Hepatocyte (in vitro differentiated cells): ENCODE results near the gene ALDH2. TPM values are rescaled to one million over a fixed set of nuclear protein-coding genes. Genes with fewer than 3 reads are reported as not detected.

Experiments used
- DNase-seq: peaks from one replicate; pipeline ENCODE4 v3.0.0-alpha.2; 2016; ENCODE audit warnings: low spot score
- H2AFZ ChIP-seq: fragments of 200-600 bp; sonication (generic); 2 replicates; pipeline ENCODE4 v1.6.0; 2016; ENCODE audit warnings: antibody characterized with exemption, mild to moderate bottlenecking
- H3K27ac ChIP-seq: fragments of 200-600 bp; sonication (generic); 2 replicates; pipeline ENCODE4 v1.5.1; 2016; ENCODE audit warnings: mild to moderate bottlenecking
- H3K27me3 ChIP-seq: fragments of 200-600 bp; sonication (generic); 2 replicates; pipeline ENCODE4 v1.6.1; 2016
- H3K36me3 ChIP-seq: fragments of 200-600 bp; sonication (generic); replicated peaks from 2 replicates; pipeline ENCODE4 v1.5.1; 2016; ENCODE audit warnings: low read depth; ENCODE audit not compliant: insufficient read depth
- H3K4me1 ChIP-seq: fragments of 200-600 bp; sonication (generic); 2 replicates; pipeline ENCODE4 v1.5.1; 2016; ENCODE audit warnings: mild to moderate bottlenecking, moderate library complexity; ENCODE audit not compliant: insufficient read depth
- H3K4me2 ChIP-seq: fragments of 200-600 bp; sonication (generic); 2 replicates; pipeline ENCODE4 v1.6.0; 2016
- H3K4me3 ChIP-seq: fragments of 200-600 bp; sonication (generic); 2 replicates; pipeline ENCODE4 v1.5.1; 2016; ENCODE audit warnings: mild to moderate bottlenecking
- H3K79me2 ChIP-seq: fragments of 200-600 bp; sonication (generic); 2 replicates; pipeline ENCODE4 v1.6.0; 2017; ENCODE audit warnings: mild to moderate bottlenecking
- H3K9me2 ChIP-seq: fragments of 200-600 bp; sonication (generic); replicated peaks from 2 replicates; pipeline ENCODE4 v1.6.0; 2017; ENCODE audit warnings: mild to moderate bottlenecking; ENCODE audit not compliant: insufficient read depth
- H3K9me3 ChIP-seq: fragments of 200-600 bp; sonication (generic); 2 replicates; pipeline ENCODE4 v1.5.1; 2016; ENCODE audit warnings: low read depth, mild to moderate bottlenecking
- H4K20me1 ChIP-seq: fragments of 200-600 bp; sonication (generic); 2 replicates; pipeline ENCODE4 v1.6.0; 2016; ENCODE audit warnings: mild to moderate bottlenecking; ENCODE audit not compliant: insufficient read depth, poor library complexity, severe bottlenecking
- CTCF ChIP-seq: fragments of 200-600 bp; sonication (generic); IDR thresholded peaks from 2 replicates; pipeline ENCODE4 v1.5.1; 2016; ENCODE audit warnings: antibody characterized with exemption, mild to moderate bottlenecking; ENCODE audit not compliant: poor library complexity
- EZH2 ChIP-seq: fragments of 200-600 bp; sonication (generic); IDR thresholded peaks from 2 replicates; pipeline ENCODE4 v1.6.1; 2016; ENCODE audit warnings: antibody characterized with exemption, mild to moderate bottlenecking, borderline replicate concordance
- EZH2phosphoT487 ChIP-seq: fragments of 200-600 bp; sonication (generic); IDR thresholded peaks from one replicate; pipeline ENCODE4 v1.6.1; 2018; ENCODE audit warnings: antibody characterized with exemption, mild to moderate bottlenecking, low read depth, moderate library complexity; ENCODE audit not compliant: unreplicated experiment, severe bottlenecking
- WGBS: methylation state at CpG from one replicate; pipeline ENCODE4 v1.1.6; 2016; ENCODE audit warnings: low lambda C conversion rate; ENCODE audit errors: missing lambda C conversion rate; 5-methylcytosine and 5-hydroxymethylcytosine counted together
- polyA plus RNA-seq: library from polyadenylated mRNA; unstranded; fragments of >200 nt; fragmentation: Nextera tagmentation; extraction: Ambion mirVana; gene quantifications from 2 replicates; pipeline ENCODE4 v1.2.1, GENCODE V29; 2016
- total RNA-seq: library from RNA; depleted of rRNA; stranded (reverse); fragments of >200 nt; gene quantifications from 2 replicates; pipeline ENCODE4 v1.2.3, GENCODE V29; 2014

ALDH2 gene
- total and polyA plus RNA-seq, 2 experiments from 2014 or later: 126 to 203 TPM

GRCh38 chr12:111728795-111729194 lies 37.9 kb upstream of the ALDH2 start:
- Histone ChIP-seq H3K27me3 (no peaks in the 10 kb centered on the region), H3K9me3 (no peaks in the 10 kb centered on the region), H3K4me1 (no peaks in the 10 kb centered on the region), H3K79me2 (no peaks in the 10 kb centered on the region), H3K4me2 (no peak overlapping the region), H3K27ac (no peak overlapping the region), H3K9me2 (no peaks in the 10 kb centered on the region), H3K4me3 (no peak overlapping the region), H2AFZ (no peak overlapping the region), H3K36me3 (no peaks in the 10 kb centered on the region), H4K20me1 (no peaks in the 10 kb centered on the region)
- DNase-seq: no peak
- TF ChIP-seq EZH2 (no peak), EZH2phosphoT487 (no peak), CTCF (no peak)
- WGBS: 94% methylated on average over 2 of the region's 2 CpGs

GRCh38 chr12:111730420-111730819 lies 36.3 kb upstream of the ALDH2 start:
- Histone ChIP-seq H3K9me2 (no peaks in the 10 kb centered on the region), H2AFZ (no peak overlapping the region), H3K27ac (no peak overlapping the region), H3K27me3 (no peaks in the 10 kb centered on the region), H3K79me2 (no peaks in the 10 kb centered on the region), H3K4me2 (no peak overlapping the region), H4K20me1 (no peaks in the 10 kb centered on the region), H3K9me3 (no peaks in the 10 kb centered on the region), H3K4me1 (no peaks in the 10 kb centered on the region), H3K36me3 (no peaks in the 10 kb centered on the region), H3K4me3 (no peak overlapping the region)
- no peak for TF ChIP-seq CTCF
- no peak for TF ChIP-seq EZH2
- no peak for TF ChIP-seq EZH2phosphoT487
- DNase-seq: no peak
- WGBS: 82% methylated on average over 9 of the region's 9 CpGs

- H3K9me2 ChIP-seq: no peaks in the 10 kb centered on the region
- H3K4me3 ChIP-seq: no peak overlapping the region
- H3K27ac ChIP-seq: no peak overlapping the region
- no peaks in the 10 kb centered on the region for H3K36me3 ChIP-seq
- no peak overlapping the region for H3K4me2 ChIP-seq
- no peaks in the 10 kb centered on the region for H4K20me1 ChIP-seq
- no peaks in the 10 kb centered on the region for H3K79me2 ChIP-seq
- H2AFZ ChIP-seq: no peak overlapping the region
- H3K27me3 ChIP-seq: no peaks in the 10 kb centered on the region
- 96% methylated on average over 4 of the region's 4 CpGs for WGBS
- H3K9me3 ChIP-seq: no peaks in the 10 kb centered on the region
- TF ChIP-seq EZH2: no peak
- no peak for TF ChIP-seq CTCF
- no peak for TF ChIP-seq EZH2phosphoT487
- no peak for DNase-seq
- H3K4me1 ChIP-seq: no peaks in the 10 kb centered on the region
These were observed 33.9 kb upstream of the ALDH2 start for GRCh38 chr12:111732786-111733185.
